ENCODE measurements around the gene PIGB.
A peak's percentile ranks its signal among the peaks of the same experiment; 100 is the strongest.
"Not testable (repeated sequence)": the region's sequence is repeated elsewhere in the genome, so short reads cannot be mapped to it uniquely, and the experiment has no call there.

Gene PIGB

GRCh38 chr15:55283379-55284147, 35.5 kb upstream of the PIGB start:
- no peak for DNase-seq
- in situ Hi-C loops (cut with HindIII; ENCODE audit: low pct_ligation_motif_present, low sequenced_read_pairs), result no loop called here
- H3K4me3 ChIP-seq (ENCODE audit: low read depth, low read length), result no peak overlapping the region
- H3K36me3 ChIP-seq (replicated peaks), result no peaks in the 10 kb centered on the region
- no peak for TF ChIP-seq CTCF (IDR thresholded peaks at IDR 0.05; ENCODE audit: low read depth, low read length, missing control alignments)
- H3K27ac ChIP-seq, result no peak overlapping the region
- no peaks in the 10 kb centered on the region for H3K27me3 ChIP-seq (replicated peaks)

- Histone ChIP-seq H3K27ac (no peak overlapping the region), H3K4me3 (ENCODE audit: low read depth, low read length) (no peak overlapping the region)
- in situ Hi-C loops (cut with HindIII; ENCODE audit: low pct_ligation_motif_present, low sequenced_read_pairs), result no loop called here
Observed at GRCh38 chr15:55284426-55284825, 34.6 kb upstream of the PIGB start.

GRCh38 chr15:55286442-55287189, 32.4 kb upstream of the PIGB start:
- H3K27ac ChIP-seq; in situ Hi-C loops (cut with HindIII; ENCODE audit: low pct_ligation_motif_present, low sequenced_read_pairs): not testable (repeated sequence)

More at GRCh38 chr15:55284426-55284825, 34.6 kb upstream of the PIGB start:
- no peaks in the 10 kb centered on the region for H3K36me3 ChIP-seq (replicated peaks)
- TF ChIP-seq CTCF (IDR thresholded peaks at IDR 0.05; ENCODE audit: low read depth, low read length, missing control alignments), result no peak
- DNase-seq, result no peak
- H3K27me3 ChIP-seq (replicated peaks), result no peaks in the 10 kb centered on the region

GRCh38 chr15:55288006-55288717, 30.9 kb upstream of the PIGB start:
- H3K4me3 ChIP-seq (ENCODE audit: low read depth, low read length), result no peak overlapping the region
- no peak for TF ChIP-seq CTCF (IDR thresholded peaks at IDR 0.05; ENCODE audit: low read depth, low read length, missing control alignments)
- in situ Hi-C loops (cut with HindIII; ENCODE audit: low pct_ligation_motif_present, low sequenced_read_pairs), result no loop called here

More at GRCh38 chr15:55286442-55287189, 32.4 kb upstream of the PIGB start:
- not testable (repeated sequence) for H3K27me3 ChIP-seq (replicated peaks); DNase-seq; H3K36me3 ChIP-seq (replicated peaks); H3K4me3 ChIP-seq (ENCODE audit: low read depth, low read length)

GRCh38 chr15:55289011-55289745, 29.8 kb upstream of the PIGB start:
- in situ Hi-C loops (cut with HindIII; ENCODE audit: low pct_ligation_motif_present, low sequenced_read_pairs), result no loop called here
- DNase-seq, result no peak
- H3K27ac ChIP-seq, result peak overlapping the region; percentile 72
- H3K4me3 ChIP-seq (ENCODE audit: low read depth, low read length), result peak overlapping the region; percentile 85
- H3K36me3 ChIP-seq (replicated peaks), result no peaks in the 10 kb centered on the region
- no peaks in the 10 kb centered on the region for H3K27me3 ChIP-seq (replicated peaks)
- no peak for TF ChIP-seq CTCF (IDR thresholded peaks at IDR 0.05; ENCODE audit: low read depth, low read length, missing control alignments)

More at GRCh38 chr15:55288006-55288717, 30.9 kb upstream of the PIGB start:
- Histone ChIP-seq H3K27me3 (replicated peaks) (no peaks in the 10 kb centered on the region), H3K27ac (no peak overlapping the region), H3K36me3 (replicated peaks) (no peaks in the 10 kb centered on the region)
- no peak for DNase-seq
